ENCODE measurements around the gene ACAD8. TPM values are rescaled to one million over a fixed set of nuclear protein-coding genes. Genes with fewer than 3 reads are reported as not detected.

The ACAD8 gene
- polyA plus RNA-seq, 1 experiment, result 24.7 TPM

GRCh38 chr11:134313821-134314607 is 60.6 kb downstream of the ACAD8 start:
- H3K27ac ChIP-seq (ENCODE audit: low read depth, low read length), result no peak overlapping the region
- DNase-seq (ENCODE audit: low read depth, low spot score), result no peak
- H3K27me3 ChIP-seq (ENCODE audit: control insufficient read depth, insufficient read depth, low read length), result no peaks in the 10 kb centered on the region
- H3K9me3 ChIP-seq (ENCODE audit: control insufficient read depth, insufficient read depth, low read length), result 0 out of 2 replicates have a peak, but pooled peaks cover 4% of the 10 kb centered on the region
- no peak overlapping the region for H3K4me3 ChIP-seq (ENCODE audit: low read depth, low read length)
- no peak for TF ChIP-seq CTCF (IDR thresholded peaks at IDR 0.05; ENCODE audit: low read depth, low read length)
- POLR2A ChIA-PET, result no interaction called here
- CTCF ChIA-PET, result no interaction called here

Other genes starting within 250 kb of the ACAD8 start
- 66.2 and 79.6 TPM in 2 replicates for gene JAM3, start 184.5 kb upstream of the ACAD8 start, polyA plus RNA-seq (2011; rRNA removed)
- gene NCAPD3, start 29.6 kb upstream of the ACAD8 start, polyA plus RNA-seq (2011; rRNA removed), result 10.2 and 12.2 TPM in 2 replicates
- 49.9 and 53.7 TPM in 2 replicates for gene VPS26B, start 28.9 kb upstream of the ACAD8 start, polyA plus RNA-seq (2011; rRNA removed)
- gene THYN1, start 216 bp upstream of the ACAD8 start, polyA plus RNA-seq (2011; rRNA removed), result 73.3 and 80.8 TPM in 2 replicates
- not detected in 2 replicates for gene GLB1L3, start 22.8 kb downstream of the ACAD8 start, polyA plus RNA-seq (2011; rRNA removed)
- gene GLB1L2, start 78.4 kb downstream of the ACAD8 start, polyA plus RNA-seq (2011; rRNA removed), result 0.11 and 0.12 TPM in 2 replicates
- gene B3GAT1, start 158.7 kb downstream of the ACAD8 start, polyA plus RNA-seq (2011; rRNA removed), result not detected in 2 replicates

Data from AG04450 (cell line).